SK-N-SH treated with all-trans-retinoic acid at 6 μM for 48 hours (cell line): ENCODE data around the gene NSUN7.
"Not testable (repeated sequence)": the region's sequence is repeated elsewhere in the genome, so short reads cannot be mapped to it uniquely, and the experiment has no call there.

Experiments
- ATAC-seq: fragments of 200-7000 bp; cut with Tn5 transposase; 3 replicates; pipeline ENCODE4 v1.9.1; 2020; ENCODE audit warnings: mild to moderate bottlenecking, moderate library complexity
- ARNTL ChIP-seq: fragments of 450-650 bp; formaldehyde crosslinking; IDR thresholded peaks from 2 replicates; pipeline ENCODE4 v1.5.0; 2020; ENCODE audit warnings: low read depth, mild to moderate bottlenecking, moderate library complexity, borderline replicate concordance
- BACH2 ChIP-seq: fragments of 250-450 bp; sonication (Bioruptor Pico); IDR thresholded peaks from 2 replicates; pipeline ENCODE4 v1.9.0; 2021; ENCODE audit warnings: mild to moderate bottlenecking, borderline replicate concordance
- CREB5 ChIP-seq: fragments of 250-450 bp; sonication (Bioruptor Pico); IDR thresholded peaks from 2 replicates; pipeline ENCODE4 v1.5.1; 2020; ENCODE audit warnings: low read depth, mild to moderate bottlenecking, moderate library complexity
- CSRNP3 ChIP-seq: fragments of 250-450 bp; sonication (Bioruptor Pico); IDR thresholded peaks from 2 replicates; pipeline ENCODE4 v1.5.1; 2021; ENCODE audit warnings: mild to moderate bottlenecking, moderate library complexity
- ESRRG ChIP-seq: fragments of 250-450 bp; sonication (Bioruptor Pico); IDR thresholded peaks from 2 replicates; pipeline ENCODE4 v1.6.1; 2021; ENCODE audit warnings: mild to moderate bottlenecking
- GLIS3 ChIP-seq: fragments of 250-450 bp; sonication (Bioruptor Pico); IDR thresholded peaks from 2 replicates; pipeline ENCODE4 v1.5.0; 2020; ENCODE audit warnings: mild to moderate bottlenecking, moderate library complexity
- ISL1 ChIP-seq: fragments of 250-450 bp; sonication (Bioruptor Pico); IDR thresholded peaks from 2 replicates; pipeline ENCODE4 v2.1.2; 2022; ENCODE audit warnings: mild to moderate bottlenecking, moderate library complexity
- OSR1 ChIP-seq: fragments of 250-450 bp; sonication (Bioruptor Pico); IDR thresholded peaks from 2 replicates; pipeline ENCODE4 v1.8.0; 2022; ENCODE audit warnings: moderate library complexity, mild to moderate bottlenecking, inconsistent platforms
- PATZ1 ChIP-seq: fragments of 250-450 bp; sonication (Bioruptor Pico); IDR thresholded peaks from 2 replicates; pipeline ENCODE4 v1.8.0; 2020; ENCODE audit warnings: mild to moderate bottlenecking, moderate library complexity, borderline replicate concordance
- PPARA ChIP-seq: fragments of 250-450 bp; sonication (Bioruptor Pico); IDR thresholded peaks from 2 replicates; pipeline ENCODE4 v1.5.0; 2020; ENCODE audit warnings: mild to moderate bottlenecking, borderline replicate concordance
- RARB ChIP-seq: fragments of 250-450 bp; sonication (Bioruptor Pico); IDR thresholded peaks from 2 replicates; pipeline ENCODE4 v1.8.0; 2021; ENCODE audit warnings: mild to moderate bottlenecking, moderate library complexity
- SNAI2 ChIP-seq: fragments of 250-450 bp; sonication (Bioruptor Pico); IDR thresholded peaks from 2 replicates; pipeline ENCODE4 v1.5.0; 2020; ENCODE audit warnings: mild to moderate bottlenecking, moderate library complexity
- TCF4 ChIP-seq: fragments of 250-450 bp; sonication (Bioruptor Pico); IDR thresholded peaks from 2 replicates; pipeline ENCODE4 v1.8.0; 2021; ENCODE audit warnings: mild to moderate bottlenecking, moderate library complexity, borderline replicate concordance
- TSHZ2 ChIP-seq: fragments of 250-450 bp; sonication (Bioruptor Pico); IDR thresholded peaks from 2 replicates; pipeline ENCODE4 v1.5.0; 2020; ENCODE audit warnings: mild to moderate bottlenecking, moderate library complexity
- ZC3H10 ChIP-seq: fragments of 250-450 bp; sonication (Bioruptor Pico); IDR thresholded peaks from 2 replicates; pipeline ENCODE4 v1.5.1; 2021; ENCODE audit warnings: mild to moderate bottlenecking, moderate library complexity
- ZFP3 ChIP-seq: fragments of 250-450 bp; sonication (Bioruptor Pico); IDR thresholded peaks from 2 replicates; pipeline ENCODE4 v1.5.0; 2020; ENCODE audit warnings: mild to moderate bottlenecking, moderate library complexity
- ZFP30 ChIP-seq: fragments of 450-650 bp; formaldehyde crosslinking; IDR thresholded peaks from 2 replicates; pipeline ENCODE4 v1.5.0; 2022; ENCODE audit warnings: mild to moderate bottlenecking, moderate library complexity
- ZNF565 ChIP-seq: fragments of 450-650 bp; formaldehyde crosslinking; conservative IDR thresholded peaks from 2 replicates; pipeline ENCODE4 v1.5.0; 2020; ENCODE audit warnings: low read depth, mild to moderate bottlenecking, moderate library complexity
- ZNF70 ChIP-seq: fragments of 450-650 bp; formaldehyde crosslinking; IDR thresholded peaks from 2 replicates; pipeline ENCODE4 v1.5.0; 2020; ENCODE audit warnings: mild to moderate bottlenecking, moderate library complexity
- ZNF8 ChIP-seq: fragments of 450-650 bp; formaldehyde crosslinking; IDR thresholded peaks from 2 replicates; pipeline ENCODE4 v1.5.0; 2020; ENCODE audit warnings: mild to moderate bottlenecking, moderate library complexity

Gene NSUN7

GRCh38 chr4:40710484-40711254 lies 39.1 kb upstream of the NSUN7 start:
- TF ChIP-seq PPARA (no peak), TCF4 (CRISPR knock-in tag) (no peak), ISL1 (no peak), ZFP3 (CRISPR knock-in tag) (no peak), ZNF70 (CRISPR knock-in tag) (no peak)
- TF ChIP-seq, all 23 proteins: peak for 0
- no peak for ATAC-seq

- ATAC-seq = not testable (repeated sequence)
Observed at GRCh38 chr4:40713001-40713400, 36.8 kb upstream of the NSUN7 start.

- ATAC-seq = no peak
- TF ChIP-seq ZFP30 (CRISPR knock-in tag) (no peak), BACH2 (no peak), ESRRG (CRISPR knock-in tag) (no peak), TSHZ2 (CRISPR knock-in tag) (no peak), GLIS3 (CRISPR knock-in tag) (no peak)
Observed at GRCh38 chr4:40713798-40714197, 36.0 kb upstream of the NSUN7 start.

GRCh38 chr4:40718586-40718985 lies 31.2 kb upstream of the NSUN7 start:
- peak; percentile 33 for ATAC-seq
- TF ChIP-seq ZNF70 (CRISPR knock-in tag) (no peak), ESRRG (CRISPR knock-in tag) (no peak), OSR1 (CRISPR knock-in tag) (no peak), CSRNP3 (CRISPR knock-in tag) (no peak), ZFP3 (CRISPR knock-in tag) (no peak), ZNF8 (CRISPR knock-in tag) (no peak), PPARA (no peak), ZC3H10 (no peak), TCF4 (CRISPR knock-in tag) (no peak), PATZ1 (CRISPR knock-in tag) (no peak), RARB (CRISPR knock-in tag) (no peak), BACH2 (no peak), SNAI2 (CRISPR knock-in tag) (no peak)

GRCh38 chr4:40719008-40719623 lies 30.6 kb upstream of the NSUN7 start:
- ATAC-seq = peak; percentile 96
- TF ChIP-seq SNAI2 (CRISPR knock-in tag) = no peak
- no peak for TF ChIP-seq ARNTL (CRISPR knock-in tag)
- no peak for TF ChIP-seq TSHZ2 (CRISPR knock-in tag)
- no peak for TF ChIP-seq CSRNP3 (CRISPR knock-in tag)
- TF ChIP-seq OSR1 (CRISPR knock-in tag) = no peak
- no peak for TF ChIP-seq PPARA
- no peak for TF ChIP-seq ZNF565 (CRISPR knock-in tag)
- TF ChIP-seq CREB5 (CRISPR knock-in tag) = no peak
- no peak for TF ChIP-seq ZNF8 (CRISPR knock-in tag)
